Mucosa of rectum (tissue), 2 donors: ENCODE data around the gene CNPY2.

Experiments
- H3K27ac ChIP-seq, 2 donors: one replicate each; pipeline ENCODE4 v1.7.0; 2013; ENCODE audit warnings: inconsistent platforms in 2 of 2, low read depth in 2 of 2, low read length in 2 of 2
- H3K27me3 ChIP-seq, 2 donors: one replicate each; pipeline ENCODE4 v1.7.0; 2013; ENCODE audit warnings: low read length in 2 of 2; ENCODE audit not compliant: control insufficient read depth in 2 of 2, insufficient read depth in 2 of 2
- H3K36me3 ChIP-seq, 2 donors: one replicate each; pipeline ENCODE4 v1.7.0; 2013; ENCODE audit warnings: low read length in 2 of 2; ENCODE audit not compliant: control insufficient read depth in 2 of 2, insufficient read depth in 2 of 2
- H3K4me1 ChIP-seq, 2 donors: one replicate each; pipeline ENCODE4 v1.7.0; 2013; ENCODE audit warnings: low read length in 2 of 2, mild to moderate bottlenecking in 1 of 2; ENCODE audit not compliant: control insufficient read depth in 2 of 2, insufficient read depth in 2 of 2
- H3K4me3 ChIP-seq, 2 donors: one replicate each; pipeline ENCODE4 v1.7.0; 2013; ENCODE audit warnings: low read length in 2 of 2
- H3K9ac ChIP-seq, 2 donors: one replicate each; pipeline ENCODE4 v1.7.0; 2013; ENCODE audit warnings: low read length in 2 of 2, low read depth in 1 of 2, mild to moderate bottlenecking in 1 of 2
- H3K9me3 ChIP-seq, 2 donors: one replicate each; pipeline ENCODE4 v1.7.0; 2013; ENCODE audit warnings: low read length in 2 of 2; ENCODE audit not compliant: control insufficient read depth in 2 of 2
- donor health status: healthy.
- donor health status: Normal muscosa, but diverticular disease.

Gene CNPY2

DNA sequence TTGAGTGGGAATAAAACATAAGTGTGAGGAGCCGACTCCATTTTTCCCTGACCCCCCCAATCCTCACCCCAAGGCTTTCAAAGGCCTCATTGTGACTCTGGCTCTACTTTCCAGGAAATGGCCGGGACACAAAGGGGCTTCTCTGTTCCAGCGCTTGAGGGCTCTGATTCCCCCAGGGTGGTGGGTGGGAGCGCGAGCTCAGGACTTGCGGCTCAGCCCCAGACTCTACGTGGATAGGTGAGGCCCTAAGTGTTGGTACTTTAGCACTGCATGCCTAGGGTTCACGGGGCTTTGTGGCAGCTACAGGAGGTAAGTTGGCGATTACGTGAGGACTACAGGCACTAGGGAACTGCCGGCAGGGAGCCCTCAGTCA, 553 bp downstream of the CNPY2 start:
- Histone ChIP-seq H3K36me3 (peaks cover 26 to 31% of the 10 kb centered on the region in 2 donors), H3K4me3 (peak overlapping the region; percentile 97 to 99), H3K9me3 (no peaks in the 10 kb centered on the region), H3K4me1 (peaks cover 14 to 15% of the 10 kb centered on the region in 2 donors), H3K27ac (peak overlapping the region; percentile 97 to 98), H3K27me3 (no peaks in the 10 kb centered on the region), H3K9ac (peak overlapping the region; percentile 85 to 95)

DNA sequence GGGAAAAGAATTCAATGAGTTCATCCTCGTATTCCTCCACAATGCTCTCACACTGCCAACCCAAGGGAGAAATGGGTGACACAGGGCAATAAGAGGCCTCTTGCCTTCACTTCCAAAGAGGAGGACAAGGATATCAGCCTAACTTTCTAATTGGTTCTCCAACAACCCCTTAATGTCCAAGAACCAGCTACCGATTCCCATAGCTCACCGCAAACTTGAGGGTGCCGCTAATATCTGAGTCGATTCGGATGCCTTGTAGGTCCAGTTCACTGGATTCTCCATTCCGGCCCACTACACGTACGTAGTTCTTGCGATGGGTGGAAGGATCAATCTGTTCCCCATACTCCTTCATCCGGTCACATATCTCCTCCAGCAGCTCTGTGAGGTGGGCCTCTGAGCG, 4.8 kb downstream of the CNPY2 start:
- Histone ChIP-seq H3K27ac (no peak overlapping the region), H3K36me3 (peaks cover 24 to 26% of the 10 kb centered on the region in 2 donors), H3K4me1 (peaks cover 8 to 10% of the 10 kb centered on the region in 2 donors)

DNA sequence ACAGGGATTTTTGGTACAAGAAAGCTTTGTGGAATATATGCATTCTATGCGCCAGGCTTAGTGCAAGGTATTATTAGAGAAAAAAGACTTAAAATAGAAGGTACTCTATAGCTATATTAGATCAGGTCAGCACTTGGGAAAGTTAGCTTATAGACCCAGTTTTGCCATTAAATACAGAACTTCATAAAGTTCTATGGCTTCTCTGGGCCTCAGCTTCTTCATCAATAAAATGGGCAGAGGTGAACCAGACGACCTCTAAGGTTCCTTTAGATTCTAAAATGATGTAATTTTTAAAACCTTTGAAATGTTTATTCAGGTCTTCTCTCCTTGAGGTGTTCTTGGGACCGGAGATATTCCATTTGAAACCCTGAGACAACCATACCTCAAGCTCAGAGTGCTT, 7.1 kb downstream of the CNPY2 start:
- Histone ChIP-seq H3K9ac (no peak overlapping the region), H3K27ac (no peak overlapping the region), H3K4me3 (no peak overlapping the region), H3K9me3 (no peaks in the 10 kb centered on the region), H3K4me1 (no peaks in the 10 kb centered on the region), H3K27me3 (no peaks in the 10 kb centered on the region), H3K36me3 (peaks cover 26 to 30% of the 10 kb centered on the region in 2 donors)

More for the DNA sequence above, 4.8 kb downstream of the CNPY2 start:
- no peak overlapping the region for H3K4me3 ChIP-seq
- H3K9ac ChIP-seq: no peak overlapping the region
- no peaks in the 10 kb centered on the region for H3K9me3 ChIP-seq
- H3K27me3 ChIP-seq: no peaks in the 10 kb centered on the region

DNA sequence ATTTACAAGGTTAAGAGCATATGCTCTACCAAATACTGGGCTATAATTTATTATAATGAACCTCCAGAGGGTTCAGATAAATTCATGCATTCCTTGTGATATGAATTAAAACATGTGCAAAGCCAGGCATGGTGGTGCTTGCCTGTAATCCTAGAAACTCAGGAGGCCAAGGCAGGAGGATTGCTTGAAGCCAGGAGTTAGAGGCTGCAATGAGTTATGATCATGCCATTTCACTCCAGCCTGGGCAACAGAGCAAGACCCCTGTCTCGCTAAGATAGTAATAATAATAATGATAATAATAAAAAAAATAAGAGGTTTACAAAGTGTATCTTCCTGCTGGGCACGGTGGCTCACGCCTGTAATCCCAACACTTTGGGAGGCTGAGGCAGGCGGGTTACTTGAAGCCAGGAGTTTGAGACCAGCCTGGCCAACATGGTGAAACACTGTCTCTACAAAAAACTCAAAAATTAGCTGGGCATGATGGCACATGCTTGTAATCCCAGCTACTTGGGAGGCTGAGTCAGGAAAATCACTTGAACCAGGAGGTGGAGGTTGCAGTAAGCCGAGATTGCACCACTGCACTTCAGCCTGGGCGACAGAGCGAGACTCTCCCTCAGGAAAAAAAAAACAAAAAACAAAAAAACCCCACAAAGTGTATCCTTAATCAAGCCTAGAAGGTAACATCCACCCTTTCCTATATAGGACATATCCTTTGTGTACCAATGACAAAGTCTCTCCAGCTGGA, 8.4 kb downstream of the CNPY2 start:
- H3K4me1 ChIP-seq: no peaks in the 10 kb centered on the region
- H3K27me3 ChIP-seq: no peaks in the 10 kb centered on the region
- no peak overlapping the region for H3K9ac ChIP-seq
- H3K4me3 ChIP-seq: no peak overlapping the region
- no peaks in the 10 kb centered on the region for H3K9me3 ChIP-seq
- H3K27ac ChIP-seq: no peak overlapping the region
- peaks cover 26 to 30% of the 10 kb centered on the region in 2 donors for H3K36me3 ChIP-seq

DNA sequence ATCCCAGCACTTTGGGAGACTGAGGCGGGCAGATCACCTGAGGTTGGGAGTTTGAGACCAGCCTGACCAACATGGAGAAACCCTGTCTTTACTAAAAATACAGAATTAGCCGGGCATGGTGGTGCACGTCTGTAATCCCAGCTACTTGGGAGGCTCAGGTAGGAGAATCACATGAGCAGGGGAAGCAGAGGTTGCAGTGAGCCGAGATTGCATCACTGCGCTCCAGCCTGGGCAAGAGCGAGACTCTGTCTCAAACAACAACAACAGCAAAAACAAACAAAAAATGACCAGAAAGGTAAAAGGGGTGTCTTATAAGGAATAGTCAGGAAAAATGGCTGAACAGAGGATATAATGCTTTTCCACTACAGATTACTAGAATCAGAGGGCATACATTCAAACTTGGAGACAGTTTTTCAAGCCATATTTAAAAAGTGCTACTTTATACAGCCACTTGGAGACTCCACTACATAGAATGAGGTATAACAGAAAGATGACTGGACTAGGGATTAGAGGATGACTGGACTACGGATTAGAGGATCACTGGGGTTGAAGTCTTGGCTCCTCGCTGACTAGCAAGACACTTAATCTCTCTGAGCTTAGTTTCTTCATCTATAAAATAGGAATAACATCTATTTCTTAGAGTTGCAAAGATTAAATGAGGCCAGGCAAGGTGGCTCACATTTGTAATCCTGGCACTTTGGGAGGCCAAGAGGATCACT, 10.8 kb downstream of the CNPY2 start:
- H3K9me3 ChIP-seq: no peaks in the 10 kb centered on the region
- H3K9ac ChIP-seq: no peak overlapping the region
- H3K27ac ChIP-seq: no peak overlapping the region
- H3K27me3 ChIP-seq: no peaks in the 10 kb centered on the region
- H3K4me3 ChIP-seq: no peak overlapping the region
- peaks cover 12 to 13% of the 10 kb centered on the region in 2 donors for H3K4me1 ChIP-seq
- peaks cover 14 to 17% of the 10 kb centered on the region in 2 donors for H3K36me3 ChIP-seq

DNA sequence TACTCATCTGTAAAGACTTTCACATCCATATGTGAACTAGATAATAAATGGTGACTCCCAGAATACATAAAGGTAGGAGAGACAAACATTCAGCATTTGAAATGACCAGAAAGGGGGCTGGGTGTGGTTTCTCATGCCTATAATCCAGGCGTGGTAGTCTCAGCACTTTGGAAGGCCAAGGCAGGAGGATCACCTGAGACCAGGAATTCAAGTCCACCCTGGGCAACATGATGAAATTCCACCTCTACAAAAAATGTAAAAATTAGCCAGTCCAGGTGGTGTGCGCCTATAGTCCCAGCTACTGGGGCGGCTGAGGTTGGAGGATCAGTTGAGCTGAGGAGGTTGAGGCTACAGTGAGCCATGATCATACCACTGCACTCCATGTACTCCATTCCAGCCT, 11.5 kb downstream of the CNPY2 start:
- Histone ChIP-seq H3K9ac (no peak overlapping the region), H3K27me3 (no peaks in the 10 kb centered on the region), H3K9me3 (no peaks in the 10 kb centered on the region), H3K36me3 (peaks cover 9 to 15% of the 10 kb centered on the region in 2 donors), H3K27ac (no peak overlapping the region), H3K4me3 (no peak overlapping the region), H3K4me1 (peaks cover 12 to 16% of the 10 kb centered on the region in 2 donors)

DNA sequence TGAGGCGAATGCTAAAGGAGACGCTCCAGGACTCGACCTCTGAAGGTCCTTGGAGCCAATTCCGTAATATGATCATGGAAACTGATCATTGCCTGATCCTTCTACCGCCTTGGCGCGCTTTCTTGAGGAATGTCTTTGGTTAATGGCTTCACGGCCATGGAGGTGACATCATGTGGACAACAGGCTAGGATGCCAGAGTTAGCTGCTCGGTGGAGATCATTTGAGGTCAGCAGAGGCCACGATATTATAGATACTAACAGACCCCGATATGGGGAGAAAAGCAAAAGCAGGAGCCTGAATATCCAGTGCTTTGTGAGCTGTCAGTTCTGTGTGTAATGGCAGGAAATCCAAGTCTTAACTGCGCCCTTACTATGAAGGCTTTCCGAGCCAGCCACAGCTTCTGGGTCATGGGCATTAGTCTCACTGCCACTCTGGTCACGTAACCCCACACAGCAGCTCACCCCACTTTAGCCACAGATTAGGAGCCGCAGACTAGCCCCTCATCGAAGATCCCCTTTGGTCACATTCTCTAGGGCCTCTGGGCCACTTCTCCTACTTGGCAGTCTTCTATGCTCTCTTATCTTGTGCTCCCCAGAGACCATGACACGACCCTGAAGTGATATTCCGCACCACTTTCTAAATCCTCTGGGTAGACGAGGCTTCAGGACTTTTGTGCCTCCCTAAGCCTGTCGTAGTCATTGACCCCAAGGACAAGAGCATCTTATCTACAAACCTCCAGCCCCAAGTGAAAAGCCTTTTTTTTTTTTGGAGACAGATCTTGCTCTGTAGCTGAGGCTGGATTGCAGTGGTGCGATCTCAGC, 14.9 kb downstream of the CNPY2 start:
- Histone ChIP-seq H3K36me3 (peaks cover 8 to 10% of the 10 kb centered on the region in 2 donors), H3K4me3 (peak overlapping the region; percentile 53 to 85), H3K9ac (peak overlapping the region; percentile 79 to 87), H3K9me3 (no peaks in the 10 kb centered on the region), H3K4me1 (peaks cover 32 to 35% of the 10 kb centered on the region in 2 donors), H3K27me3 (no peaks in the 10 kb centered on the region), H3K27ac (peak overlapping the region; percentile 93 to 98)

DNA sequence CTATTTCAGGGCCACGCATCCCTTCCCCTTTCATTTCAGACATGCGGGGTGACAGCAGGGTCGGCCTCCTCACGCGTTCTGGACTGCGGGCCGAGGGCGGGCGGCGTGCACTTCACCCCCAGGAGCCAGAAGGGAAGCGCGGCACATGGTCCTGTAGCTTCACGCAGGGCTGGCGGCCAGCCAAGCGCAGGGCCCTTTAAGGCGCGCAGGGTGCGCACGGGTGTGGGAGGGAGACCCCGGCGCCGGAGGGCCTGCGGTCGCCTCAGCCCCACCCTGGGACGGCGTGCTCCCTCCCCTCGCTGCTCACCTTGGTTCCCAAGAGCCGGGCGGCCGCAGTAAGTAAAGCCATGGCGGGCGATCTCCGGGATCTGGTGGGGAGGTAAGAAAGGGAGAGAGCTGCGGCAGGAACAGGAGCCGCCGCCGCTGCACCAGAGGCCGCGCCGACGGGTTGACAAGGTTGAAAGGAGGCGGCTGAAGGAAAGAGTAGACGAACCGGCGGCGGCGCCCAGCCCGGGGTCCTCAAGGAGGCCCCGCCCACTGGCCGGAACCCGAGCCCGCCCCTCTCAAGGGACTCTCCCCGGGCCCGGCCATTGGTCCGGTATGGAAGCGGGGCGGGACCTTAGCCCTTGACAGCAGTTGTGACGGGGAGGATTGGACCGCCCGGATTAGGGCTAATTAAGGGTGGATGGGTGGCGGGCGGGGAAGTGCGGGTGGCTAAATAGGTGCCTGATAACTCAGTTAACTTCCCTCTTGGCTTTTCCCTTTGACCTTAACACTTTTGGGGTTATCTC, 15.7 kb downstream of the CNPY2 start, which contains the start of gene CS:
Gene CS (minus strand): TSS at position 478 of the 791 bp plus-strand sequence. CDS start 129 bp downstream, at position 349.
- Histone ChIP-seq H3K36me3 (peaks cover 6 to 10% of the 10 kb centered on the region in 2 donors), H3K4me3 (peak within 1 kb of the TSS; percentile 85 to 88)

DNA sequence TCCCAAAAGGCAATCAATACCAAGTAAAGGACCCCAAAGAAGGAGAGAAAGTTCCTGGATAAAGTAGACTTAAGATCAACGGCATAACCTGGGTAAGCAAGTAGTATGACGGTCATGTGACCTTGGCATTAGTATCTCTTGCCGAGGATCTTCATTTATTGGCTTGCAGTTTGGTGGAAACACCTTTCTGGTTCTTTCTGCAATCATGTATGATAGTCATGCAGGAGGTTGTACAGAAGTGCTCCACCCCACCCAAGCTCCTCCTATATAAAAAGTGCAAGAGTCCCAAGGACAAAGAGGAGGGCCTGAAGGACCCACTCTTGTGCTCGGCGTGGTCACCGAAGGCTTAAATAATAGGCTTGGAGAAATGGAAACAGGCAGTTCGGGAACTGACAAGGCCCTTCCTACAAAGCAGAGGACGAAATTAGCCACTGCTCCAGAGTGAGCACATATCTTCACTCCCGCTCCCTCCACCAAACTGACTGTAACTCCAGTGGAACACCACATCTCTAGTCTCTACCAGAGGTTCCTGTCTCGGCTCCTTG, 16.4 kb downstream of the CNPY2 start:
- Histone ChIP-seq H3K27me3 (no peaks in the 10 kb centered on the region), H3K27ac (peak overlapping the region; percentile 93 to 98), H3K9me3 (no peaks in the 10 kb centered on the region), H3K4me1 (peaks cover 32 to 35% of the 10 kb centered on the region in 2 donors), H3K9ac (peak overlapping the region; percentile 77 to 79), H3K36me3 (peaks cover 6 to 9% of the 10 kb centered on the region in 2 donors), H3K4me3 (peak overlapping the region; percentile 85 to 88)

More for the DNA sequence above, 15.7 kb downstream of the CNPY2 start, which contains the start of gene CS:
- Histone ChIP-seq H3K9ac (peak within 1 kb of the TSS; percentile 79 to 87), H3K9me3 (no peaks in the 10 kb centered on the region), H3K4me1 (peaks cover 32 to 35% of the 10 kb centered on the region in 2 donors), H3K27ac (peak within 1 kb of the TSS; percentile 93 to 98), H3K27me3 (no peaks in the 10 kb centered on the region)
